Epithelial cell of proximal tubule (primary cell): Measurements from ENCODE around the gene PTPRS. TPM values are rescaled to one million over a fixed set of nuclear protein-coding genes. Genes with fewer than 3 reads are reported as not detected.

ENCODE experiments used
- DNase-seq: peaks from one replicate; pipeline ENCODE4 v3.0.0-alpha.2; 2011; ENCODE audit warnings: low read depth
- H3K4me3 ChIP-seq: 2 replicates; pipeline ENCODE4 v1.5.1; 2011; ENCODE audit warnings: low read depth, mild to moderate bottlenecking, low read length
- total RNA-seq: library from RNA; depleted of rRNA; stranded (reverse); fragments of >200 nt; gene quantifications from 2 replicates; pipeline ENCODE4 v1.2.3, GENCODE V29; 2015
- TF ChIP-seq, protein P1 (sequence below): conservative IDR thresholded peaks from 2 replicates; pipeline ENCODE4 v1.5.1; 2012; ENCODE audit warnings: low read depth, mild to moderate bottlenecking, low read length

The PTPRS gene
- total RNA-seq, 1 donor from 2014 or later = 31.9 TPM

GRCh38 chr19:5303208-5303607 is 37.4 kb downstream of the PTPRS start:
- DNase-seq = no peak
- no peak overlapping the region for H3K4me3 ChIP-seq
- TF ChIP-seq, protein P1, sequence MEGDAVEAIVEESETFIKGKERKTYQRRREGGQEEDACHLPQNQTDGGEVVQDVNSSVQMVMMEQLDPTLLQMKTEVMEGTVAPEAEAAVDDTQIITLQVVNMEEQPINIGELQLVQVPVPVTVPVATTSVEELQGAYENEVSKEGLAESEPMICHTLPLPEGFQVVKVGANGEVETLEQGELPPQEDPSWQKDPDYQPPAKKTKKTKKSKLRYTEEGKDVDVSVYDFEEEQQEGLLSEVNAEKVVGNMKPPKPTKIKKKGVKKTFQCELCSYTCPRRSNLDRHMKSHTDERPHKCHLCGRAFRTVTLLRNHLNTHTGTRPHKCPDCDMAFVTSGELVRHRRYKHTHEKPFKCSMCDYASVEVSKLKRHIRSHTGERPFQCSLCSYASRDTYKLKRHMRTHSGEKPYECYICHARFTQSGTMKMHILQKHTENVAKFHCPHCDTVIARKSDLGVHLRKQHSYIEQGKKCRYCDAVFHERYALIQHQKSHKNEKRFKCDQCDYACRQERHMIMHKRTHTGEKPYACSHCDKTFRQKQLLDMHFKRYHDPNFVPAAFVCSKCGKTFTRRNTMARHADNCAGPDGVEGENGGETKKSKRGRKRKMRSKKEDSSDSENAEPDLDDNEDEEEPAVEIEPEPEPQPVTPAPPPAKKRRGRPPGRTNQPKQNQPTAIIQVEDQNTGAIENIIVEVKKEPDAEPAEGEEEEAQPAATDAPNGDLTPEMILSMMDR = no peak

DNA sequence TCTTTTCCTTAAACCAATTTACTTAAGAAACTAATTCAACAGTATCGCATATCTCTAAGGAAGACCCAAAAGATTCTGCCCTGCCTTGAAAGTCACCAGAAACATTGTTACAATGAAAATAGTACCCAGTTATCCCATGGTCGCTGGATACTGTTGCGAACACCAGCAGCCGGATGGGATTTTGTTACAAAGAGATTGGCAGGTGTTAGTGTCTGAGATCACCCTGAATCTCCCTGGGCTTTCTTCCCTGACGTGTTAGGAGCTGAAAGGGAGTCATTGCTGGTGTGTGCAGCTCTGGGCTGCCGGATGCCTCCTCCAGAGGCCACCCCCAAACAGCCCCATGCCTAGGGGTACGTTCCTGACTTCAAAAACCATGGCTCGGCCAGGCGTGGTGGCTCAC is 38.2 kb downstream of the PTPRS start:
- no peak for DNase-seq

DNA sequence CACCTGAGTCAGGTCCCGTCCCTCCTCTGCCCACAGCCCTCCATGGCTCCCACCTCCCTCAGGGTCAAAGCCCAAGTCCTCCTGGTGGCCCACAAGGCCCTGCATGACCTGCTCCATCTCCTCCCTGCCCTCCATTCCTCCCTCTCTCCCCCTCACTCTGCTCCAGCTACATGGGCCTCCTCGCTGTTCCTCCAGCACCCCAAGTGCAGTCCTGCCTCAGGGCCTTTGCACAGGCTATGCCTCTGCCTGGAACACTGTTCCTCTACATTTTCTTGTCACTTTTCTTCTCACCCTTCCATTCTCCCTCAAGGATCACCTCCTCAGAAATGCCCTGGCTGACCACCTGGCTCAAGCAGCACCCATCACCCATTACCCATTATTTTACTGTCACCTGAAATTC is 41.5 kb downstream of the PTPRS start:
- no peak overlapping the region for H3K4me3 ChIP-seq
- DNase-seq = no peak
- TF ChIP-seq, protein P1 = no peak

More for the DNA sequence above, 38.2 kb downstream of the PTPRS start:
- no peak overlapping the region for H3K4me3 ChIP-seq
- TF ChIP-seq, protein P1 = no peak

DNA sequence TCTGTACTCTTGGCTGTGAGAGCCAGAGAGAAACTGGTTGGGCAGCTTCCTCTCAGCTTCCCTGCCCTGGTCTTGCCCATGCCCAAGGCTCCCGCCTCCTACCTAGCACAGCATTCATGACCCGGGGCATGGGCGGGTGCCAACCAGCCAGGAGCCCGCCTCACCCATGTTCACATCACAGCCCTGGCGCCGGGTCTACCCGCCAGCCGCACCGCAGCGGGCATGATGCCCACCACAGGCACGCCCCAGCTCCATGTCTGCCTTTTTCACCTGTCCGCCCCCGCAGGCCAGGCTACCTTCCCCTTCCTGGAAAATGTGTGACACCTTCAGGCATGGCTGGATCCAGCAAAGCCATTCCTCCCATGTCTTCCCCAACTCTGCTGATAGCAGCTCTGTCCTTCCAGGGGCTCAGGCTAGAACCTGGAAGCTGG is 42.1 kb downstream of the PTPRS start:
- no peak for DNase-seq
- TF ChIP-seq, protein P1 = no peak
- no peak overlapping the region for H3K4me3 ChIP-seq

- H3K4me3 ChIP-seq = no peak overlapping the region
- DNase-seq = no peak
- TF ChIP-seq, protein P1 = no peak
Observed at GRCh38 chr19:5297272-5297669, 43.3 kb downstream of the PTPRS start.

- TF ChIP-seq, protein P1 = no peak
- no peak overlapping the region for H3K4me3 ChIP-seq
- no peak for DNase-seq
Observed at GRCh38 chr19:5296457-5297271, 43.9 kb downstream of the PTPRS start.

DNA sequence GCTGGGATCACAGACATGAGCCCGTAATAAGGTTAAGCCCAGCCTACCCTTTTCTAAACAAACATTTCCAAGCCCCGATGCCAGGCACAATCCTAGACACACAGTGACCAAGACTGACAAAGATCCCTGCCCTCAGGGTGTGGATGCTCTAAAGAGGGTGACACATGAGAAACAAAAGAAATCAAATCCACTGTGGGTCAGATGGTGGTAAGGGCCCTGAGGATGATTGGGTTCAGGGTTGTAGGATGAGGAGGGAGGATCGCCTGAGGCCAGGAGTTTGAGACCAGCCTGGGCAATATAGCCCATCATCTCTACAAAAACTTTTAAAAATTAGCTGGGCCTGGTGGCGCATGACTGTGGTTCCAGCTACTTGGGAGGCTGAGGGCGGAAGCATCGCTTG is 44.6 kb downstream of the PTPRS start:
- DNase-seq = no peak
- TF ChIP-seq, protein P1 = no peak
- no peak overlapping the region for H3K4me3 ChIP-seq
